GM19467 (cell line): ENCODE measurements around the gene RAPGEF3.

Source experiments
- ATAC-seq: cut with Tn5 transposase; IDR thresholded peaks from one replicate; pipeline ENCODE4 v1.9.1; 2021; ENCODE audit warnings: mild to moderate bottlenecking, moderate library complexity; ENCODE audit not compliant: unreplicated experiment

Gene RAPGEF3

GRCh38 chr12:47757840-47758583 lies 668 bp downstream of the RAPGEF3 start:
- no peak for ATAC-seq

DNA sequence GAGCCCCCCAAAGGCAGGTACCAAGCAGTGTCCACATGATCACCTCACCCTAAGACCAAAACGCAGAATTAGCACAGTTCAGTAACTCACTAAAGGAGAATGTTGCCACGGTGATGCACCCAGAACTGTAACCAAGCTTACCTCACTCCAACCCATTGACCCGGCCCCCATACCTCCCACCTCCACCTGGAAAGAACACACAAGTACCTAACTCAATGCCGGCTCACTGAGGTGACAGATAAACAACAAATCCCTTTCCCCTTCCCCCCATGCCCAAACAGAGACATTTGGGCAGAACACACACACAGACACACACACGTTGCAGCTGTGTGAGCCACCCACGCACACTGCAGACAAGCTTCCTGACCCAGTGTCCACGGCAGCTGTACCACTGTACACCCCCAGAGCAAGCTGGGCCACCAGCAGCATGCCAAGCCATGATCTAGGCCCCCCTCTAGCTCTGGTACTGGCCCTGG lies 1.3 kb downstream of the RAPGEF3 start:
- no peak for ATAC-seq

- peak; percentile 50 for ATAC-seq
Observed at GRCh38 chr12:47755655-47756562, 2.8 kb downstream of the RAPGEF3 start.

DNA sequence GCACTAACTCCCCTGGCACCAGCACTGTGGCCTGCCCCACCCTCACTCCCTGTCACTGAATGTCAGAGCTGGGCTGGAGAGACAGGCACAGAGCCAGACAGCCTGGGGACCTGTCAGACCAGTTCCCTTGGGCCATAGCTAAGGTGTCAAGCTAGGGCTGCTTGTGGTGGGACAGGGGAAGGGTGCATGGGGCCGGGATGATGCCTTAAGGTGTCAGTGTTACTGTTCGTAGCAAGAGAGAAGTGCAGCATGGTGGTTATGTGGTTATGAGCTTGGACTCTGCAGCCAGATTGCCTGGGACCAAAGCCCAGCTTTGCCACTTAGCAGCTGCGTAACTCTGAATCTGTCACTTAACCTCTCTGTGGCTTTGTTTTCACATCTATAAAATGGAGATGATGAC lies 3.8 kb downstream of the RAPGEF3 start:
- no peak for ATAC-seq

- ATAC-seq: no peak
Observed at GRCh38 chr12:47754126-47754525, 4.6 kb downstream of the RAPGEF3 start.

GRCh38 chr12:47753021-47754001 lies 5.4 kb downstream of the RAPGEF3 start:
- ATAC-seq: peak; percentile 38

- ATAC-seq: no peak
Observed at GRCh38 chr12:47752552-47752951, 6.1 kb downstream of the RAPGEF3 start.

- no peak for ATAC-seq
Observed at GRCh38 chr12:47752121-47752520, 6.6 kb downstream of the RAPGEF3 start.

GRCh38 chr12:47751561-47751960 lies 7.1 kb downstream of the RAPGEF3 start:
- ATAC-seq: no peak

DNA sequence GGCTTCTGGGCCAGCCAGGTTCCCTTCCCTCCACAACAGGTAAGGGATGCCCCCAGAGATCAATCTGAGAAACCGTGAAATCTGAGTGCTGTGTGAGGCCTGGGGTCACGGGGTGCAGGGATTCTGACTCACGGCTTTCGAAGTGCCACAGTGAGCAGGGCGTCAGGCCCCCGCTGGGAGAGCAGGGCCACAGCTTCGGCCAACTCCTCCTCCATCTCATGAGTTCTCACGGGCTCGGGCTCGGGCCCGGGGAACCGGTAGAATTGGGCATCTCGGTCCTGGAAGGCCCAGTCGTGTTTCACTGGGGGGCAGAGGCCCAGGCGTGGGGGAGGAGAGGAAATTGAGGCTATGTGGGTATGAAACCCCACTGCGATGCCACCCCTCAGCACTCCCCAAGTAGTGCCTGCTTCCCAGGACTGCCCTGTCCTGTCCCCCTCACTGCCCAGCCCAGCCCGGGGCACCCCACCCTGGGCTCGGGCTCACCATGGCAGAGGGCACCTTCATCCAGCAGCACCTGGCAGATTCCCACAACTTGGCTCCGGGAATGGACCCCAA lies 7.7 kb downstream of the RAPGEF3 start:
- ATAC-seq: no peak

DNA sequence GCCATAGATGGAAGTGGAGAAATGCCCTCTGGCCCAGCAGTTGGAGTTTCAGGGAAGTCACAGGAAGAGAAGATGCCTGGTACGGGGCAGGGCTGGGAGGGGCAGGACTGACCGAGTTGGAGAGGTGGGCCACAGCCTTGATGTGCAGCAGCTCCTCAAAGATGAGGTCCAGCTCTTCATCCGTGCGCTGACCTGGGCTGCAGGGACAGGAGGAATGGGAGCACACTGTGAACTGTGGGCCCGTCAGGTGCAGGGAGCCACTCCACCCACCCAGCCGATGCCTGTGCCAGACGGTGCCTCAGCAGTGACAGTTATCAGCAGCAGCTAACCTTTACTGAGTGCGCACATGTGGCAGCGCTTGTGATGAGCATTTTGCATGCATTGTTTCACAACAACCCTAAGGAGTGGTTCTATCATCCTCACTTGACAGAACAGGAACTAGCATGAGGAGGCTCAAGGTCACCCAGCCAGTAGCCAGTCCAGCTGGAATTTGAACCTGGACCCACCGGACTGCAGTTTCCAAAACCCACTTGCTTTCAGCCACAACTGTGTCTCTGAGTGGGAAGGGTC lies 8.4 kb downstream of the RAPGEF3 start:
- ATAC-seq: no peak

GRCh38 chr12:47748899-47749298 lies 9.8 kb downstream of the RAPGEF3 start:
- no peak for ATAC-seq

DNA sequence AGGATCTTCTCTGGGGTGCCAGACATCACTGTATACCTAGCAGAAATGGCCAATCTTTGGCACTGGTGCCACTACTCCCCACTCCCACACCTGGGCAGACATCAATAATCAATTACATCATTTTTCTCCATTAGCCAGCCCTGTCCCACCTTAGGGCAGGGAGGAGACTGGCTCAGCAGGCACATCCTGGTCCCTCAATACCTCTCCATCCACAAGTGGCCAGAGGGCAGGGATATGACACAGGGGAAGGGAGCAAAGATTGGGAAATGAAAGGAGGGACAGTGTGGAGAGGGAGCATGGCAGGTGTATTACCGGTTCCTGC lies 10.2 kb downstream of the RAPGEF3 start:
- ATAC-seq: no peak

DNA sequence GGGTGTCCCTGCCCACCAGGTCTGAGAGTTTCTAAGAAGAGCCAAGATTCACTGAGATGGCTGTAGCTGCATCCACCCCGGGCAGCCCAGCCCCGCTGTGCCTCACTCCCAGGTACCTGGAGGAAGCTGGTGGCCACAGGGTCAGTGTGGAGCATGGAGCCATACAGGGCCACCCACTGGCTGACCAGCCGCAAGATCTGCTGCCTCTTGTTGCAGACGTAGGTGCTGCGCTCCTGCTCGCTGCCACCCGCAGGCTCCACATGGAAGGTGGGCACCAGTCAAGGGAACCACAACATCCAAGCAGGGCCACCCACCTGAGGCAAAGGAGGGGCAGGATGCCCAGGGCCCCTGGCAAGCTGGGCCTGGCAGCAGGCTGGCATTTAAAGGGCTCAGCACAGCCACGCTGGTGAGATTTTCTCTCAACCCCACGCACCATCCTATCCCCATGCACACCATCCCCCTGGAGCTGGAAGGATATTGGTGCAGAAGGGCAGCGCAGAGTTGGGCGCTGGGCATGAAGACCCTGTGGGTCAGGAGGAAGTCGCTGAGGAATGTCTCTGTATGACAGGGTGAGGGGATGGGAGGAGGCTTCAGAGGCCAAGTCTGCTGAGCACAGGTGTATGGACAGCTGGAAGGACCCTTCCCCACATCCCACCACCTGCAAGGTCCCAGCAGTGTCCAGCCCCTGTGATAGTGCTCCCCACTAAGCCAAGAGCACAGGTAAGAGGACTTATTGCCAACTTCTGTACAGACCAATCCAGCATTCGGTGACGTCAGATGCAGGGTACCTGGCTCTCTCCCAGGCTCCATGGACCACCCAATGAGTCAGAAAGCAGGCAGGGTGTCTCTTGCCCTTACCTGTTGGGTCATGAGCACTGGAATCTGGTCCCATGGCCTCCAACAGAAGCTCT lies 10.8 kb downstream of the RAPGEF3 start:
- no peak for ATAC-seq

DNA sequence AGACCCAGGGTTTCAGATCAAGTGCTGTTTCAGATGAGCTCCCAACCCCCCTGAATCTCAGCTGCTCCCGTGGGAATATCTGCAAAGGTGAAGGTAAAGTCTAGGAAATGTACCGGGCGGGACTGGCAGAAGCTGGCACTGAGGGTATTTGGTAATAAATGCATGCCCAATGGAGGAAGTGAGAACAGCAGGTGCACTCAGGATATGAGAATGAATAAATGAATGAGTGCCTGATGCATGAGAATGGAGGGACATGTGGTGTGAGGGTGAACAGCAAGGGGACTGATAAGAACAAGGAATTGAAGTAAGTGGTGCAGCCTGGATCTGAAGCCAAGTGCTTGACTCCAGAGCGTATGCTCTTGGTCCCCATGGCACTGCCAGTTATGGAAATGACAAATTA lies 11.6 kb downstream of the RAPGEF3 start:
- no peak for ATAC-seq

DNA sequence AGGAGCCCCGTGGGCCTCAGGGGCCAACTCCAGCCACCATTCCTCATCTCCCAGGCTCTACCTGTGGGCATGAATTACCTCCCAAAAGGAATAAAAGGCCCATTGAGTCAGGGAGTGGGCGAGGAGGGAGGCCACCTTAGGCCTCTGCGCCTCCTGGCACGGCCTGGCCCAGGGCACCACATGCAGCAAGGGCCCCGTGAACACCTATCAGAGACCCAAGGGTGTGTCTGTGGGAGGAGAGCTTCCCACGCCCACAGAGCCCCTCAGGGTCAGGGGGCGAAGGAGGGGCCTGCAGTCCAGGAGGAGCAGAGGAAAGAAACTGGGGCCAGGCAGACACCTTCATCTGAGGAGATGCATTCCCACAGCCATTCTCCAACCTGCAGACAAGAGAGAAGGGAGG lies 12.2 kb downstream of the RAPGEF3 start:
- ATAC-seq: no peak

GRCh38 chr12:47746073-47746472 lies 12.6 kb downstream of the RAPGEF3 start:
- no peak for ATAC-seq

DNA sequence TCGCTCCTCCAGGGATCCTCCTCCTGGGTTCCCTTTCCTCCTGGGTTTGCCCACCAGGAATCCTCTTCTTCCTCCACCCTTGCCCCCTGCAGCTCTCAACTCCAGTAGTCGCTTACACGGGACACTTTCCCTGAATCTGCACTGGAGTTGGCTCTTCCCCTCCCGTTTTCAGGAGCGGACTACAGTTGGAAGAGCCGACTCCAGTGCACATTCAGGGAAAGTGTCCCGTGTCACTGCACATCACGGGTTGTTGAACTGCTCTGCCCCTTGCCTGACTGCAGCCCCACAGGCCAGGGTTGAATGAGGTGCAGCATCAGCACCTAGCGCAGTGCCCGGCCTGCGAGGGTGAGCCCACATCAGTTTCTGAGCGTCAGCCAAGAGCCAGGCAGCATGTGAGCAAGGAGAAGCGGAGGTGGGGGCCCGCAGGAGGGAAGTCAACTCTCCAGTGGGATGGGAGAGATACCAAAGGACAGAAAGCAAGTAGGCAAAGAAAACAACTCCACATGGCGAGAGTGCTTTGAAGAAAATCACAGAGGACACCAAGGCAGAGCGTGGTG lies 13.1 kb downstream of the RAPGEF3 start:
- ATAC-seq: no peak
